BE2C (cell line): ENCODE data around the gene TP73.

ENCODE experiments used
- DNase-seq: peaks from one replicate; pipeline ENCODE4 v3.0.0-alpha.2; 2020
- H3K27me3 ChIP-seq: fragments of 250-450 bp; sonication (Bioruptor Pico); 2 replicates; pipeline ENCODE4 v1.5.1; 2020; ENCODE audit warnings: mild to moderate bottlenecking
- H3K36me3 ChIP-seq: fragments of 250-450 bp; sonication (Bioruptor Pico); 2 replicates; pipeline ENCODE4 v1.5.1; 2020; ENCODE audit warnings: mild to moderate bottlenecking
- H3K4me1 ChIP-seq: fragments of 250-450 bp; sonication (Bioruptor Pico); 2 replicates; pipeline ENCODE4 v1.5.1; 2020
- H3K4me3 ChIP-seq: 2 replicates; pipeline ENCODE4 v1.5.1; 2011; ENCODE audit warnings: low read depth, low read length
- H3K9me3 ChIP-seq: fragments of 250-450 bp; sonication (Bioruptor Pico); 2 replicates; pipeline ENCODE4 v1.5.1; 2020
- CTCF ChIP-seq: IDR thresholded peaks from 2 replicates; pipeline ENCODE4 v1.5.1; 2012; ENCODE audit warnings: mild to moderate bottlenecking, low read depth, low read length

The TP73 gene

GRCh38 chr1:3654549-3655281 is 2.4 kb downstream of the TP73 start:
- no peak for DNase-seq
- Histone ChIP-seq H3K4me3 (no peak overlapping the region), H3K4me1 (peaks cover 3% of the 10 kb centered on the region; the same call in 1 of the 2 replicates), H3K36me3 (no peaks in the 10 kb centered on the region), H3K27me3 (0 out of 2 replicates have a peak, but pooled peaks cover 3% of the 10 kb centered on the region), H3K9me3 (no peaks in the 10 kb centered on the region)
- no peak for TF ChIP-seq CTCF

GRCh38 chr1:3656450-3657095 is 4.3 kb downstream of the TP73 start:
- no peak for DNase-seq
- H3K4me3 ChIP-seq, result no peak overlapping the region
- 0 out of 2 replicates have a peak, but pooled peaks cover under 1% of the 10 kb centered on the region for H3K27me3 ChIP-seq
- no peak for TF ChIP-seq CTCF
- peaks cover 3% of the 10 kb centered on the region; the same call in 1 of the 2 replicates for H3K4me1 ChIP-seq
- H3K36me3 ChIP-seq, result no peaks in the 10 kb centered on the region
- H3K9me3 ChIP-seq, result no peaks in the 10 kb centered on the region

GRCh38 chr1:3657096-3657475 is 4.8 kb downstream of the TP73 start:
- Histone ChIP-seq H3K36me3 (no peaks in the 10 kb centered on the region), H3K9me3 (no peaks in the 10 kb centered on the region), H3K4me1 (peaks cover 3% of the 10 kb centered on the region; the same call in 1 of the 2 replicates), H3K4me3 (no peak overlapping the region), H3K27me3 (no peaks in the 10 kb centered on the region)
- no peak for DNase-seq
- no peak for TF ChIP-seq CTCF

GRCh38 chr1:3657578-3658230 is 5.4 kb downstream of the TP73 start:
- H3K4me3 ChIP-seq, result no peak overlapping the region
- no peak for DNase-seq
- no peaks in the 10 kb centered on the region for H3K9me3 ChIP-seq
- H3K36me3 ChIP-seq, result no peaks in the 10 kb centered on the region
- no peak for TF ChIP-seq CTCF
- H3K27me3 ChIP-seq, result no peaks in the 10 kb centered on the region
- peaks cover 3% of the 10 kb centered on the region; the same call in 1 of the 2 replicates for H3K4me1 ChIP-seq

- Histone ChIP-seq H3K36me3 (no peaks in the 10 kb centered on the region), H3K27me3 (no peaks in the 10 kb centered on the region), H3K4me1 (peaks cover 3% of the 10 kb centered on the region; the same call in 1 of the 2 replicates), H3K9me3 (no peaks in the 10 kb centered on the region), H3K4me3 (no peak overlapping the region)
- no peak for DNase-seq
- no peak for TF ChIP-seq CTCF
These were observed 5.9 kb downstream of the TP73 start for GRCh38 chr1:3658231-3658615.
